Stimulated activated naive CD4-positive, alpha-beta T cell treated with Interleukin-2 at 50 U/mL for 16 hours (primary cell): ENCODE results near the gene TMEM108.

Experiments used
- DNase-seq: peaks from one replicate; lab custom pipeline; 2025; lab: John Stamatoyannopoulos, UW

The TMEM108 gene

GRCh38 chr3:133119176-133119575 is 81.0 kb downstream of the TMEM108 start:
- no peak for DNase-seq

GRCh38 chr3:133121450-133121849 is 83.3 kb downstream of the TMEM108 start:
- no peak for DNase-seq

- no peak for DNase-seq
Observed at GRCh38 chr3:133123636-133124035, 85.4 kb downstream of the TMEM108 start.

DNA sequence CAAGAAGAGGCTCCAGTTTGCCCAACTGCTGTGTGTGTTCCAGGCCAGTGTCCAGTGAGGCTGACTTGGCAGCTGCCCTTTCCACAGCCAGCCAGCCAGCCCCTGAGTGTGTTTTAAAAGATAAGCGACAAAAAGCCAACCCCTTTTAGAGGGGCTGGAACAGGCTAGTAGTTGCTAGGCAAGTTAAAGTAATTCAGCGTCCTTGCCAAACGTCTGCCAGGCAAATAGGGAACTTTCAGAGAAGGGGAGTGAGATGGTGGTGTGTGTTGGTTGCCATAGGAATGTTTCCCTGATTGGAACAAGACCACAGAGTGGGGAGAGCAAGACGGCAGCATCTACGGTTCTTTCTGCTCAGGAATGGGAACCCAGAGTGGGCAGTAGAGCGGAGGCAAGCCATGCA is 86.3 kb downstream of the TMEM108 start:
- no peak for DNase-seq

DNA sequence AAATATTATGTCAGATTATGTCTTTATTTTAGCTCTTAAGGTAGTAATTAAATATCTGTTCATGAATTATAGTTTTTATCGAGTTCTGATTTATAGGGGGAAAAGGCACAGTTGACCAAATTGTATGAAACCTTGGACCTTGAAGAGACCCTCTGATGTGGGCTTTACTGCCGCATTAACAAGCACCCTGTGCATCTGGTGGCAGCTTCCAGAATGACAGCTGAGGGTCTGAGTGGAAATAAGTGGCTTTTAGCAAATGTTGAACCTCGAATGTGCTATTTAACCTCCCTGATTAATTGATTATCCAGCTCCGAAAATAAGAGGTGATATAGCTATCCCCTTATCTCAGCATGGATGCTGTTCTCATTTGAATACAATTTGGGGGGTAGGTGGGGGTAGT is 87.0 kb downstream of the TMEM108 start:
- no peak for DNase-seq

GRCh38 chr3:133125802-133126201 is 87.6 kb downstream of the TMEM108 start:
- no peak for DNase-seq

- no peak for DNase-seq
Observed at GRCh38 chr3:133127381-133127780, 89.2 kb downstream of the TMEM108 start.

- DNase-seq, result no peak
Observed at GRCh38 chr3:133130168-133130567, 92.0 kb downstream of the TMEM108 start.

GRCh38 chr3:133135306-133135705 is 97.1 kb downstream of the TMEM108 start:
- DNase-seq, result no peak

- DNase-seq, result no peak
Observed at GRCh38 chr3:133136114-133137041, 98.2 kb downstream of the TMEM108 start.

GRCh38 chr3:133137042-133137996 is 99.1 kb downstream of the TMEM108 start:
- no peak for DNase-seq

DNA sequence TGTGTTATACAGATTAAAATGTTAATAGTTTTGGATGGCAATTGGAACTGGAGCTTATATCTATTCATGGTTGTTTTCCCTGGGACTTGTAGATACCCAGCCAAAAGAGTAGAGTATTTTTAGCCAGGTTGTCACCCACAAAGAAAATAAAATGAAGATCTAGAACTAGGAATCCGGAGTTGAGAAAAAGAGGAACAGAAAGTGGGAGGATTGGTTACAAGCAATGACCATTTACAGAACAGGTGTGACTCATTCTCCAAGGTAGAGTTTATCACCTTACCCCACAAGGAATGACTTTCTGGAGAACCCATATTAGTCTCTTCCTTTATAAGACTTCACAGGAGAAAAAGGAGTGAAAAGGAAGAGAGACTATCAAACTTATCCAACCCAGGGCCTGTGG is 99.8 kb downstream of the TMEM108 start:
- no peak for DNase-seq

DNA sequence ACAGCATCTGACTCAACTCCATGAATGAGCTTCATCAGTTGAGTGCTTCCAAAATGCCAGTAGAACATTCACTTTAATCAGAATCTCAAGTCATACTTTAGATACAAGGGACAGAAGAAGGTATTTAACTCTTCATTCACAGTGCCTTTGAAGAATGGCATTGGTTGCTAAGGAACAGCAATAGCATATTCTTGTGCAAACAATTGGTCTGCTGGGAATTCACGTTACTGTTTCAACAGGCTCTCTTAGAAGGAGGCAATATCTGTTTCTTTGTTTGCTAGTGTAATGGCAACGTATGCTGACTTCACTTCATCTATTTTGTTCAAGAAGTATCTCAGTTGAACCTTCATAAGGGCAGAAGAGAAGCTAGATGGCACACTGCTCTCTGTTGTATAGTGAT is 113.9 kb downstream of the TMEM108 start:
- no peak for DNase-seq

DNA sequence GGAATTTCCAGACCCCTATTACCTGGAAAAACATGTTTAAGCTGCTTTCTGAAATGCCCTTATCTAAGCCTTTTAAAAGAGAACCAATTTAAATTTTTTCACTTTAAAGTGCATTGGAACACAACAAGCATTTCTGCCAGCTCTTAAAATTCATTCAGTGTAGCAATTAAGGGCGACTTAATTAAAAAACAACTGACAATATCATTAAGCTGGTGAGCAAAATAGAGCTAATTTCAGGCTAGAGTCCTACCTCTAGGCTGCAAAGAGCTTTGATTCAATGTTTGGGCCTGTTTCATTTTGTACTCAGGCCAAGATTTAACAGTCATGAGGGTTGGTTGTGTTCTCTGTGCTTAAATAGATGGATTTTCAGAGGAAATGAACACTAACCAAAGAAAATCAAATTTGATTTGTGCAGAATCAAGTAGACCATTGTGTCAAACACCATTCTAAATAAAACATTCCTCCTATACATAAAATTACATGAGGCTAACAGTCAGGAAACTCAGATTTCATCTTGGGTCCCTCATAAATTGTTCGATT is 114.6 kb downstream of the TMEM108 start:
- no peak for DNase-seq

DNA sequence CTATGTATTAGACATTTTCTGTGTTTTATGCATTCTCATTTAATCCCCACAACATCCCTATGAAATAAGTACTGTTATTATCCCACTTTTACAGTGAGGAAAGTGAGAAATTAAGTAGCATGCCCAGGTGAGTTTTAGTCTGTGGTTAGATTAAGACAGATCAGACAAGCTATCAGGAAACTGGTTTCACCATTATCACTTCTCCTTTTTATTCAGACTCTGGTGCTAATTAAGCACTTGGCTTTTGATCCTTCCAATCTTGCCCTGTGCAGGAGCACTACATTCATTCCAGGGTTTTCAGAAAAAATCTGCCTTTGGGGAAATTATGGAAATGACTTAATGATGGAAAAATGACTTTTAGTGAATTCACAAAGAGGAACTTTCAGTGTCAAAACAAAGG is 115.2 kb downstream of the TMEM108 start:
- DNase-seq, result no peak

- DNase-seq, result no peak
Observed at GRCh38 chr3:133157716-133158115, 119.5 kb downstream of the TMEM108 start.

DNA sequence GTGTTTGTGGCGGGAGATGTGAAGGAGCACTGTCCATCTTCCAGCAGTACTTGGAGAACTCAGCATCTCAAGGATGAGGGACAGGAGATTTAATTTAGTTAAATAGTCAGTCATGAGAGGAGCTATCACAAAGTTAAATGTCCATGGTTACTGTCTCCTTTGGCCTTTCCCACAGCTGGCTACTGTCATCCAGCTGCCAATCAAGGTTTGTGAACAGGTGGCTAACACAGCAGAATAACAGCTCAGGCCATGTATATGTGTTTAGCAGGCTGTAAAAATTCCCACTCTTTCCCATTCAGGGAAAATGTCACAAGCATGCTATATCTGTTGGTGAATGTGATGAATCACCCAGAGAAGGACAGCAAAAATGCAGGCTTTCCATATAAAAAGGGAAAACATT is 120.5 kb downstream of the TMEM108 start:
- DNase-seq, result no peak

GRCh38 chr3:133159498-133160475 is 121.6 kb downstream of the TMEM108 start:
- DNase-seq, result no peak

DNA sequence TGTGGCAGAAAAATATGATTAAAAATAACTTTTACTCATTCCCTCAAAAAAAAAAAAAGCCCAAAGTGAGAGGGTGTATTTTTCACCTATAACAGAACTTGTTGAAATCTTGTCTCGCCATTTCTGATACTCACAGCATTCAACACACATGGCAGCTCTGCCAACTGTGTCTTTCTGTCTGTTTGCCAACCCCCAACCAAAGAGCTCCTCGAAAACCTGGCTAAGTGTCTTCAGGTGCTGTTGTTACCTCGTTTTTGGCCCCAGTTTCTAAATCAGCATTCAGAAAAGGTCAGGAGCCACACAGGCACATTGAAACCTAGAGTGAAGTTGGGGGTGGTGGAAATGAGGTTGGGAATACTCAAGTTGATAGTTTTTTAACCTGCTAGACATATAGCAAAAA is 123.5 kb downstream of the TMEM108 start:
- DNase-seq, result no peak

- no peak for DNase-seq
Observed at GRCh38 chr3:133162265-133162664, 124.1 kb downstream of the TMEM108 start.

GRCh38 chr3:133162670-133163305 is 124.6 kb downstream of the TMEM108 start:
- no peak for DNase-seq
